ENCODE measurements around the gene BACH1.
"Not testable (repeated sequence)": the region's sequence is repeated elsewhere in the genome, so short reads cannot be mapped to it uniquely, and the experiment has no call there.

Gene BACH1

GRCh38 chr21:29346771-29347170 lies 48.0 kb downstream of the BACH1 start:
- no peak for DNase-seq (ENCODE audit: low spot score)

- no peak for DNase-seq (ENCODE audit: low spot score)
These were observed 48.6 kb downstream of the BACH1 start for GRCh38 chr21:29347274-29347681.

- no peak for DNase-seq (ENCODE audit: low spot score)
These were observed 51.0 kb downstream of the BACH1 start for GRCh38 chr21:29349702-29350101.

GRCh38 chr21:29350246-29350779 lies 51.6 kb downstream of the BACH1 start:
- DNase-seq (ENCODE audit: low spot score) = no peak

- no peak for DNase-seq (ENCODE audit: low spot score)
These were observed 53.0 kb downstream of the BACH1 start for GRCh38 chr21:29351691-29352090.

- not testable (repeated sequence) for DNase-seq (ENCODE audit: low spot score)
These were observed 56.5 kb downstream of the BACH1 start for GRCh38 chr21:29355043-29355710.

GRCh38 chr21:29356291-29356690 lies 57.6 kb downstream of the BACH1 start:
- not testable (repeated sequence) for DNase-seq (ENCODE audit: low spot score)

- not testable (repeated sequence) for DNase-seq (ENCODE audit: low spot score)
These were observed 58.1 kb downstream of the BACH1 start for GRCh38 chr21:29356810-29357209.

GRCh38 chr21:29359718-29360117 lies 61.0 kb downstream of the BACH1 start:
- DNase-seq (ENCODE audit: low spot score) = no peak

GRCh38 chr21:29360799-29361765 lies 62.4 kb downstream of the BACH1 start:
- no peak for DNase-seq (ENCODE audit: low spot score)

GRCh38 chr21:29362758-29363157 lies 64.0 kb downstream of the BACH1 start:
- no peak for DNase-seq (ENCODE audit: low spot score)

- DNase-seq (ENCODE audit: low spot score) = no peak
These were observed 67.0 kb downstream of the BACH1 start for GRCh38 chr21:29365661-29366265.

- DNase-seq (ENCODE audit: low spot score) = no peak
These were observed 67.8 kb downstream of the BACH1 start for GRCh38 chr21:29366532-29366931.

- no peak for DNase-seq (ENCODE audit: low spot score)
These were observed 68.6 kb downstream of the BACH1 start for GRCh38 chr21:29367335-29367734.

- DNase-seq (ENCODE audit: low spot score) = no peak
These were observed 70.2 kb downstream of the BACH1 start for GRCh38 chr21:29368906-29369305.

- no peak for DNase-seq (ENCODE audit: low spot score)
These were observed 72.7 kb downstream of the BACH1 start for GRCh38 chr21:29371464-29371863.

- peak; percentile 78 for DNase-seq (ENCODE audit: low spot score)
These were observed 73.5 kb downstream of the BACH1 start for GRCh38 chr21:29372063-29372802.

- no peak for DNase-seq (ENCODE audit: low spot score)
These were observed 75.8 kb downstream of the BACH1 start for GRCh38 chr21:29374481-29374880.

- DNase-seq (ENCODE audit: low spot score) = peak; percentile 28
These were observed 77.8 kb downstream of the BACH1 start for GRCh38 chr21:29376556-29376955.

GRCh38 chr21:29377266-29377665 lies 78.5 kb downstream of the BACH1 start:
- DNase-seq (ENCODE audit: low spot score) = no peak

GRCh38 chr21:29378832-29379231 lies 80.1 kb downstream of the BACH1 start:
- DNase-seq (ENCODE audit: low spot score) = no peak
